SK-N-SH (cell line): ENCODE measurements around the gene STIM2. TPM values are rescaled to one million over a fixed set of nuclear protein-coding genes. Genes with fewer than 3 reads are reported as not detected.

Source experiments
- CTCF ChIA-PET: fragments of 300-600, 350-600 bp; formaldehyde crosslinking; extraction: SDS; loops from one replicate; lab custom pipeline; 2021; lab: Yijun Ruan, JAX
- POLR2A ChIA-PET: fragments of 350-600 bp; sonication (Branson Sonifier 250); formaldehyde crosslinking; extraction: SDS; loops from one replicate; lab custom pipeline; 2020; ENCODE audit warnings: antibody characterized with exemption, inconsistent platforms; lab: Yijun Ruan, JAX
- DNase-seq: peaks from one replicate; pipeline ENCODE4 v3.0.0; 2012
- H2AFZ ChIP-seq: fragments of 200-600 bp; sonication (generic); 2 replicates; pipeline ENCODE4 v1.8.1; 2016; ENCODE audit warnings: antibody characterized with exemption, mild to moderate bottlenecking, low read depth
- H3F3A ChIP-seq: fragments of 200-600 bp; sonication (generic); replicated peaks from 2 replicates; pipeline ENCODE3; 2016; ENCODE audit warnings: antibody characterized with exemption, mild to moderate bottlenecking; ENCODE audit not compliant: insufficient read depth
- H3K27ac ChIP-seq, 2 experiments: fragments of 200-500 bp in 1 of 2; fragments of 200-600 bp in 1 of 2; sonication (Bioruptor generic) in 1 of 2; sonication (generic), shearing (Covaris generic) in 1 of 2; 2 replicates each; pipeline versions ENCODE4 v1.5.1 to v1.6.1; 2014 to 2016; ENCODE audit warnings: low read depth in 2 of 2, inconsistent platforms in 1 of 2, low read length in 1 of 2, mild to moderate bottlenecking in 1 of 2, mixed read lengths in 1 of 2
- H3K27me3 ChIP-seq: fragments of 200-600 bp; sonication (generic), shearing (Covaris generic); 2 replicates; pipeline ENCODE4 v1.6.1; 2016; ENCODE audit warnings: mixed run types; ENCODE audit not compliant: insufficient read depth
- H3K36me3 ChIP-seq, 2 experiments: fragments of 200-500 bp in 1 of 2; fragments of 200-600 bp in 1 of 2; sonication (Bioruptor generic) in 1 of 2; sonication (generic) in 1 of 2; replicated peaks in 1 of 2; 2 replicates each; pipeline versions ENCODE3 to v1.5.1; 2014 to 2016; ENCODE audit warnings: low read length in 1 of 2, mild to moderate bottlenecking in 1 of 2; ENCODE audit not compliant: insufficient read depth in 2 of 2, control insufficient read depth in 1 of 2
- H3K4me1 ChIP-seq, 2 experiments: fragments of 200-500 bp in 1 of 2; fragments of 200-600 bp in 1 of 2; sonication (Bioruptor generic) in 1 of 2; sonication (generic), shearing (Covaris generic) in 1 of 2; 2 replicates each; pipeline versions ENCODE4 v1.5.1 to v1.6.1; 2014 to 2016; ENCODE audit warnings: low read depth in 1 of 2, low read length in 1 of 2, mixed run types in 1 of 2; ENCODE audit not compliant: insufficient read depth in 2 of 2, control insufficient read depth in 1 of 2
- H3K4me2 ChIP-seq: fragments of 200-600 bp; sonication (generic), shearing (Covaris generic); 2 replicates; pipeline ENCODE4 v1.6.1; 2017; ENCODE audit warnings: mixed run types
- H3K4me3 ChIP-seq, 2 experiments: fragments of 200-500 bp in 1 of 2; fragments of 200-600 bp in 1 of 2; sonication (Bioruptor generic) in 1 of 2; sonication (generic), shearing (Covaris generic) in 1 of 2; 2 replicates each; pipeline versions ENCODE4 v1.5.1 to v1.8.1; 2014 to 2016; ENCODE audit warnings: low read depth in 2 of 2, inconsistent platforms in 1 of 2, low read length in 1 of 2, mild to moderate bottlenecking in 1 of 2, mixed read lengths in 1 of 2, moderate library complexity in 1 of 2
- H3K79me2 ChIP-seq: fragments of 200-600 bp; sonication (generic); 2 replicates; pipeline ENCODE4 v1.8.1; 2017; ENCODE audit warnings: mild to moderate bottlenecking; ENCODE audit not compliant: insufficient read depth
- H3K9ac ChIP-seq: fragments of 200-600 bp; sonication (generic); 2 replicates; pipeline ENCODE4 v1.6.1; 2017; ENCODE audit warnings: mixed run types
- H3K9me2 ChIP-seq: fragments of 200-600 bp; sonication (generic); 2 replicates; pipeline ENCODE4 v1.6.1; 2017; ENCODE audit warnings: mixed run types
- H3K9me3 ChIP-seq: fragments of 200-600 bp; sonication (generic); 2 replicates; pipeline ENCODE4 v1.6.1; 2017; ENCODE audit warnings: mixed run types, mild to moderate bottlenecking, moderate library complexity
- H4K20me1 ChIP-seq: fragments of 200-600 bp; sonication (generic); 2 replicates; pipeline ENCODE4 v1.6.1; 2017; ENCODE audit warnings: mild to moderate bottlenecking, mixed run types; ENCODE audit not compliant: insufficient read depth
- ELF1 ChIP-seq: IDR thresholded peaks from 2 replicates; pipeline ENCODE4 v1.4.0; 2012
- JUND ChIP-seq: IDR thresholded peaks from 2 replicates; pipeline ENCODE4 v1.4.0; 2012
- POLR2AphosphoS5 ChIP-seq: IDR thresholded peaks from 2 replicates; pipeline ENCODE4 v1.6.1; 2012; ENCODE audit warnings: low read depth, low read length
- RAD21 ChIP-seq: IDR thresholded peaks from 2 replicates; pipeline ENCODE4 v1.6.1; 2012; ENCODE audit warnings: mild to moderate bottlenecking, low read length
- RXRA ChIP-seq: IDR thresholded peaks from 2 replicates; pipeline ENCODE4 v1.4.0; 2012; ENCODE audit warnings: low read depth, mild to moderate bottlenecking, borderline replicate concordance
- TCF12 ChIP-seq: IDR thresholded peaks from 2 replicates; pipeline ENCODE4 v1.4.0; 2012
- WGBS: methylation state at CpG from one replicate; pipeline ENCODE4 v1.1.6; 2017; ENCODE audit warnings: low lambda C conversion rate; 5-methylcytosine and 5-hydroxymethylcytosine counted together
- polyA plus RNA-seq, 3 experiments: library from polyadenylated mRNA; depleted of rRNA; stranded (reverse); fragments of >200 nt; gene quantifications; 2 replicates each; pipeline ENCODE4 v1.2.3, GENCODE V29; 2012
- TF ChIP-seq, protein P1 (sequence below): fragments of 150-350 bp; IDR thresholded peaks from 2 replicates; pipeline ENCODE4 v1.6.1; 2016; ENCODE audit warnings: mild to moderate bottlenecking, low read depth, low read length
- TF ChIP-seq, protein P2 (sequence below): IDR thresholded peaks from 2 replicates; pipeline ENCODE4; 2012
- TF ChIP-seq, protein P3 (sequence below): IDR thresholded peaks from 2 replicates; pipeline ENCODE4 v1.4.0; 2012; ENCODE audit warnings: low read depth, borderline replicate concordance

The STIM2 gene
- polyA plus RNA-seq, 1 of the 3 experiments (the other 2 are of a cell fraction) = 14.7 TPM

DNA sequence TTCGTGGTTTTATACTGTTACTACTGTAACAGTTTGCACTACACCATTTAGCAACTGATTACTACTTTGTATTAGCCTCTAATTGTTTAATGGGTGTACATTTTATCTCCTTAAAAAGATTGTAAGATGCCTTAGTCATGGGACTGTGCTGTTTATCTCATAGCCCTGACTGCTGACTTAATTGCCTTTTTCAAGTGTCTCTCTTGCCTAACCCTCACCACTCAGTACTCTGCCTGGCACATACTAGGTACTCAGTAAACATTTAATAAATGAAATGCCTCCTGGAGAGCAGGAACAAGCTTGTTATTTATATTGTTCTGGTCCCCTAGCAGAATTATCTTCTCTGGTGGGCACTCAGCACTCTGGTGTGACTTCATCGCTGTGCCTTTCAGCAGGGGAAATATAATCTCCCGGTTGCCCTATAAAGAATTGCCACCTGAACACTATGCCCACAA is 1.7 kb upstream of the STIM2 start:
- CTCF ChIA-PET = interaction anchor here (0.6 to 1.1 kb wide), 3 partner anchors 10 to 25 kb away, joined by 3 to 4 read pairs (median 4); no protein-coding TSS in a partner anchor
- H3K9me3 ChIP-seq = no peaks in the 10 kb centered on the region
- H3F3A ChIP-seq = peaks cover 20% of the 10 kb centered on the region
- peaks cover 18% of the 10 kb centered on the region for H3K79me2 ChIP-seq
- H3K4me2 ChIP-seq = peak overlapping the region; percentile 100
- POLR2A ChIA-PET = no interaction called here
- peaks cover 5% of the 10 kb centered on the region; the same call in 1 of the 2 replicates for H4K20me1 ChIP-seq
- TF ChIP-seq, protein P1, sequence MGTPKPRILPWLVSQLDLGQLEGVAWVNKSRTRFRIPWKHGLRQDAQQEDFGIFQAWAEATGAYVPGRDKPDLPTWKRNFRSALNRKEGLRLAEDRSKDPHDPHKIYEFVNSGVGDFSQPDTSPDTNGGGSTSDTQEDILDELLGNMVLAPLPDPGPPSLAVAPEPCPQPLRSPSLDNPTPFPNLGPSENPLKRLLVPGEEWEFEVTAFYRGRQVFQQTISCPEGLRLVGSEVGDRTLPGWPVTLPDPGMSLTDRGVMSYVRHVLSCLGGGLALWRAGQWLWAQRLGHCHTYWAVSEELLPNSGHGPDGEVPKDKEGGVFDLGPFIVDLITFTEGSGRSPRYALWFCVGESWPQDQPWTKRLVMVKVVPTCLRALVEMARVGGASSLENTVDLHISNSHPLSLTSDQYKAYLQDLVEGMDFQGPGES = no peak
- TF ChIP-seq JUND (no peak), RAD21 (no peak), TCF12 (no peak), POLR2AphosphoS5 (no peak), RXRA (no peak)
- TF ChIP-seq, protein P2, sequence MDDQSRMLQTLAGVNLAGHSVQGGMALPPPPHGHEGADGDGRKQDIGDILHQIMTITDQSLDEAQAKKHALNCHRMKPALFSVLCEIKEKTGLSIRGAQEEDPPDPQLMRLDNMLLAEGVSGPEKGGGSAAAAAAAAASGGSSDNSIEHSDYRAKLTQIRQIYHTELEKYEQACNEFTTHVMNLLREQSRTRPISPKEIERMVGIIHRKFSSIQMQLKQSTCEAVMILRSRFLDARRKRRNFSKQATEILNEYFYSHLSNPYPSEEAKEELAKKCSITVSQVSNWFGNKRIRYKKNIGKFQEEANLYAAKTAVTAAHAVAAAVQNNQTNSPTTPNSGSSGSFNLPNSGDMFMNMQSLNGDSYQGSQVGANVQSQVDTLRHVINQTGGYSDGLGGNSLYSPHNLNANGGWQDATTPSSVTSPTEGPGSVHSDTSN = no peak
- TF ChIP-seq, protein P3, sequence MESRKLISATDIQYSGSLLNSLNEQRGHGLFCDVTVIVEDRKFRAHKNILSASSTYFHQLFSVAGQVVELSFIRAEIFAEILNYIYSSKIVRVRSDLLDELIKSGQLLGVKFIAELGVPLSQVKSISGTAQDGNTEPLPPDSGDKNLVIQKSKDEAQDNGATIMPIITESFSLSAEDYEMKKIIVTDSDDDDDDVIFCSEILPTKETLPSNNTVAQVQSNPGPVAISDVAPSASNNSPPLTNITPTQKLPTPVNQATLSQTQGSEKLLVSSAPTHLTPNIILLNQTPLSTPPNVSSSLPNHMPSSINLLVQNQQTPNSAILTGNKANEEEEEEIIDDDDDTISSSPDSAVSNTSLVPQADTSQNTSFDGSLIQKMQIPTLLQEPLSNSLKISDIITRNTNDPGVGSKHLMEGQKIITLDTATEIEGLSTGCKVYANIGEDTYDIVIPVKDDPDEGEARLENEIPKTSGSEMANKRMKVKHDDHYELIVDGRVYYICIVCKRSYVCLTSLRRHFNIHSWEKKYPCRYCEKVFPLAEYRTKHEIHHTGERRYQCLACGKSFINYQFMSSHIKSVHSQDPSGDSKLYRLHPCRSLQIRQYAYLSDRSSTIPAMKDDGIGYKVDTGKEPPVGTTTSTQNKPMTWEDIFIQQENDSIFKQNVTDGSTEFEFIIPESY = no peak
- peak overlapping the region; percentile 70 to 87 for H3K4me3 ChIP-seq
- no peaks in the 10 kb centered on the region for H3K36me3 ChIP-seq
- no peaks in the 10 kb centered on the region for H3K27me3 ChIP-seq
- no peak overlapping the region; a peak in 1 of 4 replicates for H3K27ac ChIP-seq
- DNase-seq = no peak
- H2AFZ ChIP-seq = 0 out of 2 replicates have a peak overlapping the region, but pooled peaks have one; percentile 89
- 0 out of 2 replicates have a peak overlapping the region, but pooled peaks have one; percentile 67 for H3K9ac ChIP-seq
- WGBS = 66% methylated on average over 3 of the region's 3 CpGs
- H3K9me2 ChIP-seq = no peaks in the 10 kb centered on the region
- peaks cover 13 to 20% of the 10 kb centered on the region in 2 experiments; a peak in 3 of 4 replicates for H3K4me1 ChIP-seq

DNA sequence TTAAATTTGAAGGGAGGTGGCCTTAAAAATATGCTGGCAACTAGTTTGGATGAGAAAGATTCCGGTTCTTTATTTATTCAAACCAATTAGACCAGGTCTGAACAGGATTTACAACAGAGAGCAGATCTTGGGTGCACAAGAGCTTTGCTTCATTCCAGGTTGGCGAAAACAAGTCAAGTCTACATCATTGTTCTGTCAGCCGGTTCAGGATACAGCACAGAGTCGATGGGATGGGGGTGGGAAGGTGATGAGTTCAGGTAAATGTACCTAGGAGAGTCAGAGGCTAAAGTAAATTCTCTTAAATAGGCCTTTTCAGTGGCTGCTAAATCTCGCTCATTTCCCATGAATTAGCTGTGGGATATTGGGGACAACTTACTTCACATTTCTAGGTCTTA is 882 bp upstream of the STIM2 start:
- no peaks in the 10 kb centered on the region for H3K36me3 ChIP-seq
- H3F3A ChIP-seq = peaks cover 20% of the 10 kb centered on the region
- no peaks in the 10 kb centered on the region for H3K27me3 ChIP-seq
- peaks cover 13 to 20% of the 10 kb centered on the region in 2 experiments; a peak in 3 of 4 replicates for H3K4me1 ChIP-seq
- peak overlapping the region; percentile 84 to 87 for H3K4me3 ChIP-seq
- peaks cover 26% of the 10 kb centered on the region for H3K79me2 ChIP-seq
- H3K9ac ChIP-seq = peak overlapping the region; percentile 60
- no peaks in the 10 kb centered on the region for H3K9me2 ChIP-seq
- WGBS = 52% methylated on average over 5 of the region's 5 CpGs
- CTCF ChIA-PET = interaction anchor here (1.2 to 2.2 kb wide), 4 partner anchors 9 to 150 kb away, joined by 4 to 7 read pairs (median 5); no protein-coding TSS in a partner anchor
- TF ChIP-seq, protein P3 = no peak
- TF ChIP-seq ELF1 = no peak
- TF ChIP-seq, protein P1 = no peak
- H3K4me2 ChIP-seq = peak overlapping the region; percentile 100
- no peak for DNase-seq
- peak overlapping the region; percentile 37 to 96; a peak in 3 of 4 replicates for H3K27ac ChIP-seq
- POLR2A ChIA-PET = interaction anchor here (1.2 kb wide), 1 partner anchor 56 kb away, joined by 4 read pairs; no protein-coding TSS in a partner anchor
- H4K20me1 ChIP-seq = peaks cover 5% of the 10 kb centered on the region; the same call in 1 of the 2 replicates
- H2AFZ ChIP-seq = peak overlapping the region; percentile 92
- H3K9me3 ChIP-seq = no peaks in the 10 kb centered on the region
